Measurements from ENCODE around the gene CEP131.

- TF ChIP-seq, protein P1, sequence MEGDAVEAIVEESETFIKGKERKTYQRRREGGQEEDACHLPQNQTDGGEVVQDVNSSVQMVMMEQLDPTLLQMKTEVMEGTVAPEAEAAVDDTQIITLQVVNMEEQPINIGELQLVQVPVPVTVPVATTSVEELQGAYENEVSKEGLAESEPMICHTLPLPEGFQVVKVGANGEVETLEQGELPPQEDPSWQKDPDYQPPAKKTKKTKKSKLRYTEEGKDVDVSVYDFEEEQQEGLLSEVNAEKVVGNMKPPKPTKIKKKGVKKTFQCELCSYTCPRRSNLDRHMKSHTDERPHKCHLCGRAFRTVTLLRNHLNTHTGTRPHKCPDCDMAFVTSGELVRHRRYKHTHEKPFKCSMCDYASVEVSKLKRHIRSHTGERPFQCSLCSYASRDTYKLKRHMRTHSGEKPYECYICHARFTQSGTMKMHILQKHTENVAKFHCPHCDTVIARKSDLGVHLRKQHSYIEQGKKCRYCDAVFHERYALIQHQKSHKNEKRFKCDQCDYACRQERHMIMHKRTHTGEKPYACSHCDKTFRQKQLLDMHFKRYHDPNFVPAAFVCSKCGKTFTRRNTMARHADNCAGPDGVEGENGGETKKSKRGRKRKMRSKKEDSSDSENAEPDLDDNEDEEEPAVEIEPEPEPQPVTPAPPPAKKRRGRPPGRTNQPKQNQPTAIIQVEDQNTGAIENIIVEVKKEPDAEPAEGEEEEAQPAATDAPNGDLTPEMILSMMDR (IDR thresholded peaks at IDR 0.05; ENCODE audit: insufficient read depth, low read length) = no peak
- TF ChIP-seq GABPA (IDR thresholded peaks at IDR 0.05; ENCODE audit: low read depth) = no peak
- TF ChIP-seq, protein P2, sequence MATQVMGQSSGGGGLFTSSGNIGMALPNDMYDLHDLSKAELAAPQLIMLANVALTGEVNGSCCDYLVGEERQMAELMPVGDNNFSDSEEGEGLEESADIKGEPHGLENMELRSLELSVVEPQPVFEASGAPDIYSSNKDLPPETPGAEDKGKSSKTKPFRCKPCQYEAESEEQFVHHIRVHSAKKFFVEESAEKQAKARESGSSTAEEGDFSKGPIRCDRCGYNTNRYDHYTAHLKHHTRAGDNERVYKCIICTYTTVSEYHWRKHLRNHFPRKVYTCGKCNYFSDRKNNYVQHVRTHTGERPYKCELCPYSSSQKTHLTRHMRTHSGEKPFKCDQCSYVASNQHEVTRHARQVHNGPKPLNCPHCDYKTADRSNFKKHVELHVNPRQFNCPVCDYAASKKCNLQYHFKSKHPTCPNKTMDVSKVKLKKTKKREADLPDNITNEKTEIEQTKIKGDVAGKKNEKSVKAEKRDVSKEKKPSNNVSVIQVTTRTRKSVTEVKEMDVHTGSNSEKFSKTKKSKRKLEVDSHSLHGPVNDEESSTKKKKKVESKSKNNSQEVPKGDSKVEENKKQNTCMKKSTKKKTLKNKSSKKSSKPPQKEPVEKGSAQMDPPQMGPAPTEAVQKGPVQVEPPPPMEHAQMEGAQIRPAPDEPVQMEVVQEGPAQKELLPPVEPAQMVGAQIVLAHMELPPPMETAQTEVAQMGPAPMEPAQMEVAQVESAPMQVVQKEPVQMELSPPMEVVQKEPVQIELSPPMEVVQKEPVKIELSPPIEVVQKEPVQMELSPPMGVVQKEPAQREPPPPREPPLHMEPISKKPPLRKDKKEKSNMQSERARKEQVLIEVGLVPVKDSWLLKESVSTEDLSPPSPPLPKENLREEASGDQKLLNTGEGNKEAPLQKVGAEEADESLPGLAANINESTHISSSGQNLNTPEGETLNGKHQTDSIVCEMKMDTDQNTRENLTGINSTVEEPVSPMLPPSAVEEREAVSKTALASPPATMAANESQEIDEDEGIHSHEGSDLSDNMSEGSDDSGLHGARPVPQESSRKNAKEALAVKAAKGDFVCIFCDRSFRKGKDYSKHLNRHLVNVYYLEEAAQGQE (IDR thresholded peaks at IDR 0.05; ENCODE audit: insufficient replicate concordance, low read depth) = no peak
- TF ChIP-seq POLR2AphosphoS5 (IDR thresholded peaks at IDR 0.05; ENCODE audit: low read depth) = no peak
These were observed 52.9 kb downstream of the CEP131 start for GRCh38 chr17:81169870-81170309.

Data from HL-60 (cell line).